CD4-positive, alpha-beta T cell treated with Interleukin-2 at 100 ng/mL for 4 hours (primary cell): Measurements from ENCODE around the gene EIF4B.
A peak's percentile ranks its signal among the peaks of the same experiment; 100 is the strongest.
"Not testable (repeated sequence)": the region's sequence is repeated elsewhere in the genome, so short reads cannot be mapped to it uniquely, and the experiment has no call there.

ENCODE experiments used
- DNase-seq: peaks from one replicate; pipeline ENCODE4 v3.0.0-alpha.2; 2020; ENCODE audit warnings: low spot score

The EIF4B gene

DNA sequence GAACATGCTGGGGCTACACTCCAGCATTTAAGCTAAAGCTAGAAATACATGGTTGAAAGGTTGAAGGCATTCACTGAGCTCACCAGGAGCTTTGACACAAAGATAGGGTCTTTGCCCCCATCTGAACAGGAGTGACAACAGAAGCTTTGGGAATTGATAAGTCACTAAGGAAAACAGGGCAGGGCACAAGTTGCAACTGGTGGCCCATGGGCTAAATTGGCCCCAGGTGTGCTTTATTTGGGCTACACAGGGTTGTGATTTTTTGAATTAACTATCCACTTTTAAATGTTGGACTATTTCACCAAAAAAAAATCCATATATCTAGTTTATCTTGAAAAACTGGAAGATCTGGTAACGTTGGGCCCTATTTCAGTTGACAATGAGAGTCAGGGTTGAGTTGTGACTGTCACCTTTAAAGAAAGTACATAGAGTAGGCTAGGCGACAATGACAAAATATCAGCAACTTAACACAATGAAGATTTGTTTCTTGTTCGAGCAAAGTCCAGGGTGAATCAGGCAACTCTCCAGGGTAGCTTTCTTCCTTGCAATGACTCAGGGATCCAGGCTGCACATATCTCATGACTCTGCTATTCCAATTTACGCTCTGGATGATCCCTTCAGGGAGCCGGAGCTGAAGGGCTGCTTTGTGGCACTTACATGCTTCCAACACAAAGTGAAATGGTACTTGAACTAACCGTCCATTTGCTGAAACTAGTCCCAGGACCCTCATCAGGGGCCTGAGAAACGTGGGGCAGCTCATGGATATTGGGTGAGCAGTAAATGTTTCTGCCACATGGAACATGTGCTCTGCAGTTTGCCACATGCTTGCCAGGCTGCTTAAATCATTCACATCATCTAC, 13.3 kb upstream of the EIF4B start:
- no peak for DNase-seq

DNA sequence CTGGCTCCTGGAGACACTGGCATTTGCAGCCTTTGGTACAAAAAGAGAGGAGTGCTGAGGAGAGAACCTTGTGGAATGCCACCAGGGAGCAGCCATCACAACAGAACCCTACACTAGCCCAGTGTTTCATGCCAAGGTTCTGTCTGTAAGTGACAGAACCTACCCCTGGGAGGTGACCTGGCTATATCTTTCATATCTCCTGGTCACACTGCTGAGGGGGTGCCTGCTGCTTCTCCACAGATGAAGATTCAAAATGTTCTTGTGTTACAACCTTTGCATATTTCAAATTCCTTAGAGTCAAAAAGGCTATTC, 12.7 kb upstream of the EIF4B start:
- DNase-seq, result no peak

DNA sequence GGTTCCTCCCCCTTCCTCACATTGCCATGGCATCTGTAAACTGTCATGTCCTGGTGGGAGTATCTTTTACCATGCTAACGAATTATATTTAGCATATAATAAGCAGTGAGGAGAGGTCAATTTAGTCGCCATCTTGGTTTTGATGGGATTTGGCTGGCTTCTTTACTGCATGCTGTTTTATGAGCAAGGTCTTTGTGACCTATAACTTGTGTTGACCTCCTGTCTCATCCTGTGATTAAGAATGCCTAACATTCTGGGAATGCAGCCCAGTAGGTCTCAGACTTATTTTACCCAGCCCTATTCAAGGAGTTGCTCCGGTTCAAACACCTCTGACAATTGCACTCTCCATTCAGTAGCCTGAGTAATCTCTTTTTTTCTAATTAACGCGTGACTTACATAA, 2.1 kb upstream of the EIF4B start:
- DNase-seq, result no peak

DNA sequence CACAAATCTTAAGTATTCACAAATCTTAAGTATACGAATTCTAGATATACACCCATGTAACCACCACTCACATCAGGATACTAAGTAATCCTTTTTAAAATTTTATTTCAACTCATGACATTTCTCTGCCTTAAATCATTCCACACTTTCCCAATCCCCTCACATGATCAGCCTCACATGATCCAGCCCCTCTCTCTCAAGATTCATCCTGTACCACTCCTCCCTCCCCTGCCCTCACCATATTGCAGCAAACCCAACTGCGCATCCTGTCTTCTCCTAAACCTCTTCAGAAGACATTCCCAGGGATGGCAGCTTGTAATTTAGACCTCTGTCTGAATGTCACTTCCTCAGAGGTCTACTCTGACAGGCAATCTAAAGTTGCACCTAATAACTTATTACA, 1.7 kb upstream of the EIF4B start:
- no peak for DNase-seq

DNA sequence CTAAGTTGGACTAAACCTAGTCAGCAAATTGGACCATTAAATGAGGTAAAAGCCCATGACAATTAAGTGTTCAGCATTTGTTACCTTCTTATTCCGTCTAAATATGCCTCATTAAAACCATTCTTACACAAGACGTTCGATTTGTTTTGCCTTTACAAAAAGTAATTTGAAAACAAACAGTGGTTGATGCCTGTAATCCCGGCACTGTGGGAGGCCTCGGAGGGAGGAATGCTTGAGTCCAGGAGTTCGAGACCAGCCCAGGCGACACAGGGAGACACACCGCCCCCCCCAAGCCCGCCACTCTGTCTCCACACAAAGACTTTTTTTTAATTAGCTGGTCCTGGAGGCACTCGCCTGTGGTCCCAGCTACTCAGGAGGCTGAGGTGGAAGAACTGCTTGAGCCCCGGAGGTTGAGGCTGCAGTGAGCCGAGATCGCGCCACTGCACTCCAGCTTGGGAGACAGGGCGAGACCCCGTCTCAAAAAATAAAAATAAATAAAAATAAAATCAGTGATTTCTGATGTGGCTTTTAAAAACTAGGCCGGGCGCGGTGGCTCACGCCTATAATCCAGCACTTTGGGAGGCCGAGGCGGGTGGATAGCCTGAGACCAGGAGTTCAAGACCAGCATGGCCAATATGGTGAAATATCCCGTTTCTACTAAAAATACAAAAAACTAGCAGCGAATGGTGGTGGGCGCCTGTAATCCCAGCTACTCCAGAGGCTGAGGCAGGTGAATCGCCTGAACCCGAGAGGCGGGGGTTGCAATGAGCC, 856 bp upstream of the EIF4B start:
- no peak for DNase-seq

DNA sequence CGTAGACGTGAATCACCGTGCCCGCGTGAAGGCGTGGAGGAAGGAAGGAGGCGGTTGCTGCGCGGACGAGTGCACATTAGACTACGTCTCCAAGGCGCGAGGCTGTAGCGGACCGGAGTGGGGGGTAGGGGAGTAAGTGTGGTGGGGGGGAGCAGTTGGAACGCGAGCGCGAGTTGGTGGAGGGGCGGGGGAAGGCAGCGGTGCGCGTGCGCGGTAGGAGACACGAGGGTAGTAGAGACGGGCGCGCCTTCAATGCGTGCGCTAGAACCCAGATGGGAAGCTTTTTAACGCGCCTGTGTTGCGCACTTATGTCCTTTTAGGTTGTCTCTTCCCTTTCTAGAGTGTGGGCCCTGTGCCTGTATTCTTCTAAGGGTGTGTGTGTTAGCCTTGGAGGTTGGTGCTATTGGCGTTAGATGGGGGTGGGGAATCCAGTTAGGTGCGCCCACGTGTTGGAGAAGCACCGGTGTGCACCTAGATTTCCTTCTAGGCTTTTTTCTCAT, 604 bp downstream of the EIF4B start:
- peak; percentile 72 for DNase-seq

DNA sequence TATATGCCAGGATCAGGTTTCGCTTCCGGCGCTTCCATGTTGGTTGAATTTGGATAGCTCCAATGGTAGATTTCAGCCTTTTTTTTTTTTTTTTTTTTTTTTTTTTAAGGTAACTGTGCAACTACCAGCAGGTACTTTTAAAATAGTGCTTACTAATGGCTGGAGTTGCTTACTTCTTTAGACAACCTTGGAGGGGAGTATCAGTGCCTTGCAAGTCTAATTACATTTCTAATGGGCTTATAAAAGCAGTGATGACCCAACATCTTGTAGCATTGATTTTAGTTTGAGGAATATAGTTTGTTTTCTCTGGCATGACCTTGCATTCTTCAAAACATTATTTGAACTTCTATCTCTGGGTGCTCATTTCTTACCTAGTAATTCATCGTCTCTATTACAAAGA, 1.1 kb downstream of the EIF4B start:
- DNase-seq, result no peak

DNA sequence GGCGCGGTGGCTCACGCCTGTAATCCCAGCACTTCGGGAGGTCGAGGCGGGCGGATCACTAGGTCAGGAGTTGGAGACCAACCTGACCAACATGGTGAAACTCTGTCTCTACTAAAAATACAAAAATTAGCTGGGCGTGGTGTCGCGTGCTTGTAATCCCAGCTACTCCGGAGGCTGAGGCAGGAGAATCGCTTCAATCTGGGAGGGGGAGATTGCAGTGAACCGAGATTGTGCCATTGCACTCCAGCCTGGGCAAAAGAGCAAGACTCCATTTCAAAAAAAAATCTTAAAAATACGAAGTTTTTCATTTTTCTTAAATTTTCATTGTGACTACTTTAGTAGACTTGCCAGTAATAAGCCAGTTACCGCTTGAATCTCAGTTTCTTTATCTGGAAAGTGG, 2.5 kb downstream of the EIF4B start:
- not testable (repeated sequence) for DNase-seq

DNA sequence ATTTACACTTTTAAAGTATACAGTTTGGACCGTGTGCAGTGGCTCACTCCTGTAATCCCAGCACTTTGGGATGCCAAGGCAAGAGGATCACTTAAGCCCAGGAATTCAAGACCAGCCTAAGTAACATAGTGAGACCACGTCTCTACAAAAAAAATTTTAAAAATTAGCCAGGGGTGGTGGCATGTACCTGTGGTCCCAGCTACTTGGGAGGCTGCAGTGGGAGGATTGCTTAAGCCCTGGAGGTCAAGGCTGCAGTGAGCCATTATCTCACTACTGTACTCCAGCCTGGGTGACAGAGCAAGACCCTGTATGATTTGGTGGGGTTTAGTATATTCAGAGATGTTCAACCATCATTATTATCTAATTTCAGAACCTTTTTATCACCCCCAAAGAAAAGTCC, 4.7 kb downstream of the EIF4B start:
- DNase-seq, result no peak

DNA sequence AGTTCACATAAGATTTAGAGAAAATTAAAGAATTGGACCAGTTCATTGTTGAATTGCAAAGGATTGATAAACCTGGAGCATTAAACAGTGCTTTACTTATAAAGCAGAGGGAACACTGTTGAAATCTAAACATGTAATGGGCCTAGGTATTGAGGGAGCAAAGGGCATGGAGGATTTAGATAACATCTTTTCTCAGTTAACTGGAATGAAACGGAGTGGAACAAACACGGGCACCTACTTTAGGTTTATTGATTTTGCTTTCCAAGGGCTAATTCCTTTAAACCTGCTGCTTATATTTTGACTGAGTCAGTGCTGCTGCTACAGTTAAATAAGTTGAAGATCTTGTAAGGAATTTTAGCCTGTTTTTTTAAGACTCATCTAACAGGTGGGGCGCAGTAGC, 5.6 kb downstream of the EIF4B start:
- no peak for DNase-seq

DNA sequence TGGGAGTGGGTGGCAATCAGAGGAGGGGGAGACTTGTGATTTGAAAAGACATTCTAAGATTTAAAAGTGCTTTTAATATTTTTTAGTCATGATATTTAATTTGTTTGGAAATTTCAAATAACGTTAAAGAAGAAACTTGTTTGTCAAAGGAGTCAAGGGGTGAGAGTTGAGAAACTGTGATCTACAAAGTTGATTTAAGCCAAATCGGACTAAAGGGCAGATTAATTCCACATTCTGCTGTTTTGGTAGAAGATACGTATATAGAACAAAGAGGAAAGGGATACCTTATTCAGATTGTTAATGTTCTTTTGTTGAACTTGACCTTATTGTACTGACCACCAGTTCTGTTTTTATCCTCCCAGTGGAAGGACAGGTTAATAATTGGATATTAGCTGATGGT, 6.7 kb downstream of the EIF4B start:
- no peak for DNase-seq

DNA sequence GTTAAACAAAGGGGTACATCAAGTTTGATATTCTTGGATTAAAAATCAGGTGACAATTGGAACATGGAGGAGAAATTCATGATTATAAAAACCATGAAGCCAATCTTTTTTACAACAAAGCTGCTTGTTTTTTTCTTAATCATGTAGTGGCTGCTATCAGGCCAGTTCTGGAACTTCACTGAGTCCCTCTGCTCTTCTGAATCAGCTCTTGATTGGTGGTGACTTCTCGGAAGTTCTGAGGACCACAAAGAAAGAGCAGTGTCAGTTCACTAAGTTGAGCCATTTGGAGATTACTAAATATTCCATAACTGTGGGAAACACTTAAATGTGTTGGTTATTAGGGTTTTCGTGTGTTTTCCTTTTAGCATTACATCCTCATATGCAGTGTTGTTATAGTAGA, 8.5 kb downstream of the EIF4B start:
- DNase-seq, result no peak

DNA sequence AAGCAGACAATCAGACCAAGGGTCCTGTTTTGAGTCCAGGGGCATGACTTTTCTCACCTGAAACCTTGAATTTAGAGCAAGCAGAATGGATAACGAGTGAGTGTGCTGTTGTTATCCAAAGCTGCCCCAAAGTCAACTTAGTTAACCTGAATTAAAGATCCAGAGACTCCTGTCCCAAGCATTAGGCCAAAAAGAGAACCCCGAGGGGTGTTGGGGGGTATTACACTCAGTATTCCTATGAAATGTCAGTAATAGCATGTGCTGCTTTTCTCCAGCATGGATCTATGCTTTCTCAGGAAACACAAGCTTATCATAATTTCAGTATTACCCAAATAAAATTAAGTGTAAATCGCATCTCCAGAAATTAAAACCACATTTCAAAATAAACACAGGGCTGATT, 19.0 kb downstream of the EIF4B start:
- DNase-seq, result no peak

DNA sequence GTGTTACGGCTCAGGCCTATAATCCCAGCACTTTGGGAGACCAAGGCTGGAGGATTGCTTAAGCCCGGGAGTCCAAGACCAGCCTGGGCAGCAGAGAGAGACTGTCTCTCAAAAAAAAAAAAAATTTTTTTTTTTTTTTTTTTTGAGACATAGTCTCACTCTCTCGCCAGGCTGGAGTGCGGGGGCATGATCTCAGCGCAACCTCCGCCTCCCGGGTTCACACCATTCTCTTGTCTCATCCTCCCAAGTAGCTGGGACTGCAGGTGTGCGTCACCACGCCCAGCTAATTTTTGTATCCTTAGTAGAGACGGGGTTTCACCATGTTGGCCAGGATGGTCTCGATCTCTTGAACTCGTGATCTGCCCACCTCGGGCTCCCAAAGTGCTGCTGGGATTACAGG, 20.8 kb downstream of the EIF4B start:
- DNase-seq, result not testable (repeated sequence)

DNA sequence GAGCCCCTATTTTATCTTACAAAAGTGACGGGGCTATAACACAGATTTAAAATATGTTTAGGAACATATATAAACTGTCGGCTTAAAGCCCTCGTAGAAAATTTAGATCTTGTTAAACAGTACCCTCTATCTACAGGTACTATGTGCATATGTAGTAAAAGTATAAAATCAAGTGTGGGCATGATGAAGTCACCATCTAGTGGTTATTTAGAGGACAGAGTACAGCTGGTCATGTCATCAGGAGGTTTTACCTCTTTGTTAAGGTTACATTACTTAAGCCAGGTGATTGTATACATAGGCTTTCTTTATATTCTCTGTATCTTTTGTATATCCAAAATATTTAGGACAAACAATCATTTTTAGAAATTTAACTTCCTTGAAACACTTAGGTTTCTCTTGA, 25.4 kb downstream of the EIF4B start:
- DNase-seq, result no peak

DNA sequence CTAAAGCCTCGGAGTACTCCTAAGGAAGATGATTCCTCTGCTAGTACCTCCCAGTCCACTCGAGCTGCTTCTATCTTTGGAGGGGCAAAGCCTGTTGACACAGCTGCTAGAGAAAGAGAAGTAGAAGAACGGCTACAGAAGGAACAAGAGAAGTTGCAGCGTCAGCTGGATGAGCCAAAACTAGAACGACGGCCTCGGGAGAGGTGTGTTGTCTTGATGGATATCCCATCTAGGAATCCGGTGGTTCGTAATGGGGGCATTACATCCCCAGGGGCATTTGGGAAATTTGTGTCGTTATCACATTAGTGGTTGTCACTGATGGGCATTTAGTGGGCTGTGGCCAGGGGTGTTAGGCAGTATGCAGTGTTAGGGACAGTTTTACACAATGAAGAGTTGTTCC, 27.6 kb downstream of the EIF4B start:
- DNase-seq, result not testable (repeated sequence)

DNA sequence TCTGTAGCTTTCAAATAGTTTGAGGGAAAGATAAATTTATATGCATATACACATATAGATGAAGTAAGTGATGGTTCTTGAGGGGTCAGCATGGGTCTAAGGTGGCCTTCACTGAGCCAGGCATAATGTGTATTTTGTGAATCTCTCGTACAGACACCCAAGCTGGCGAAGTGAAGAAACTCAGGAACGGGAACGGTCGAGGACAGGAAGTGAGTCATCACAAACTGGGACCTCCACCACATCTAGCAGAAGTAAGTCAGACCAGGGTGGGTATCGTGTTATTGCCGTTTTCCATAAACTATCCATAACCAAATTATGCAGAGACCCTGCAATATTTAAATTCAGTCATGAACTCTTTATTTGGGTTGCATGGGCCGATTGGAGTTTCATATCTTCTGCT, 28.2 kb downstream of the EIF4B start:
- no peak for DNase-seq

DNA sequence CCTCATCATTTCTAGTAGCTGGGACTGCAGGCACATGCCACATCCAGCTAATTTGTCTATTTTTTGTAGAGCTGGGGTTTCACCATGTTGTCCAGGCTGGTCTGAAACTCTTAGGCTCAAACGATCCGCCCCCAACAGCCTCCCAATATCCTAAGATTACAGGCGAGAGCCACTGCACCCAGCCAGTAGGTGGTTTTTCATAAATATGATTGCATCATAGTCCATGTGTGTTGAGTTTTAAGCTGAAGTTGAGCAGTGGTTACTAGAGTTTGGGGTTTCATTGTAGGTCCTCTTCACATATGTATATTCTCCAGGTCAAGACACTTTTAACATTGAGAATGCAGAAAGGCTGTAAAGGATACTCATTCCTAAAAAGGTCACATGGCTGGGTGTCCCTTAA, 30.5 kb downstream of the EIF4B start:
- DNase-seq, result no peak

DNA sequence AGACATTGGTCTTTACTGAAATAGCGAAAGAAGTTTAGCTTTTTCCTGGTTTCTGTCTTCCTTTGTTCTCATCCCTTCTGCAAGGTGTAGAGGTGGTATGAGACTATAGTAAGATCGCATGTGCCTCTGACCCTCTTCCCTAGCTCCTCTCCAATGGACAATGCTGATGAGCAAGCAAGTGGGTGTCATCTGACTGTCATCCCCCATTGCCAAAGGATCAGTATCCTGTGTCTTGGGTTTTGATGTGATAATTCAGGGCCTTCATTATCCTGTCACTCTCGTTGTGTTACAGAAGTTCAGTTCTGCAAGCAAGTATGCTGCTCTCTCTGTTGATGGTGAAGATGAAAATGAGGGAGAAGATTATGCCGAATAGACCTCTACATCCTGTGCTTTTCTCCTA, 33.6 kb downstream of the EIF4B start:
- DNase-seq, result no peak

DNA sequence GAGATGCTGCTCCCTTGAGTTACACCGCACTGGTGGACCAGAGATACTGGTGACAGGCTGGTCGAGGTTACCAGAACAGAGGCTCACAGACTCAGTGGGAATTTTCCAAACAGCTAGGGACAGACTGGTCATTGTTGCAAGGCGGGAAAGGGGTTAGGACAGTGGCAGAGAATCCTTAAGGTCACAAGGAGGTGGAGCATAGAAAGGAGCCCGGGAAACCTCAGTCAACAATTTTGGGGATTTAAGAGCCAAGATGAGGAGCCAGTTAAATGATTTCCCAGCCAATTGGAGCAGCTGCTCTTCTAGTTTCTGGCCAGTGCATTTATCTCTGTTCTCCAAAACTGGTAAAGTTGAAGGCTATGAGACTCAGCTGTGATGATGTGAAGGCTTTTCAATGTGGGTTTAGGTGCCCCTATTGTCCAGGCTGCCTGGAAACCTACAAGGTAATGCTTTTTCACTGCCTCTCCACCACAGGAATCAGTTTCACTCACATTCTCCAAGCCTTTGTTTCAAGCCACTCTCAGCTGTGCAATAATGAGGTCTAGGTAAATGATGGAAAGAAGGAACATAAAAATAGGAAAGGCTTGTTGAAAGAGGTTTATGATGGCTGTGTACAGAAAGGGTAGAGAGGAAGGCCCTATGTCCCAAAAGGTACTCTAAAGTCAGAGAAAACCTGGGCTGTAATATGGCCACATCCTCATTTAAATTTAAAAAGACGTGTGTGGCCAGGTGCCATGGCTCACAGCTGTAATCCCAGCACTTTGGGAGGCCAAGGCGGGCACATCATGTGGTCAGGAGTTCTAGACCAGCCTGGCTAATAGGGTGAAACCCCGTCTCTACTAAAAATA, 36.6 kb downstream of the EIF4B start:
- no peak for DNase-seq

DNA sequence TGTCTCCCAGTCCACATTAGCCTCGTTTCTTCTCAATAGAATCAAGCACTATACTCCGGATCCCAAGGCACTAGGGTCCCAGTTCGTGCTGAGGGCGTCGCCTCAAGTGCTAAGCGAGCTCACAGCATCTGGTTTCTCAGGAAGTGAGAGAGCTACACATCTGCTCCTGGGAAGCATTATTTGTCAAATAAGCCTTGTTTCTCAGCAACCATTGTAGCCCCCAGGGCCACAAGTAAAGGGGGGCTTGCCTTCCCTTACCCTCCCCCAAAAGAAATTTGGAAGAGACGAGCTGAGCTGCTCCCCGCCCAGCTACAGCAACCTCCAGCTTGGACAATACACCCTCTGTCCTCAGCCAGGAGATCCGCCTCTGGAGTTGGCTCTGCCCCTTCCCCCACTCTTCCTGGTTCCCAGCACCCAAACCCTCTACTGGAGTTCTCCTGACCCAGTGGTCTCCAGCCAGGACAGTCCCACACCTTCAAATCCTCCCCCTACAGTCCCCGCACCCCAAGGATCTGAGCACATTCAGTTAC, 37.9 kb downstream of the EIF4B start:
- no peak for DNase-seq
